Measurements from ENCODE around the gene KLHDC4. TPM values are rescaled to one million over a fixed set of nuclear protein-coding genes. Genes with fewer than 3 reads are reported as not detected.

The KLHDC4 gene
- total and polyA plus RNA-seq, 2 of the 4 experiments (the other 2 are of a cell fraction) = 13.6 to 19.0 TPM

DNA sequence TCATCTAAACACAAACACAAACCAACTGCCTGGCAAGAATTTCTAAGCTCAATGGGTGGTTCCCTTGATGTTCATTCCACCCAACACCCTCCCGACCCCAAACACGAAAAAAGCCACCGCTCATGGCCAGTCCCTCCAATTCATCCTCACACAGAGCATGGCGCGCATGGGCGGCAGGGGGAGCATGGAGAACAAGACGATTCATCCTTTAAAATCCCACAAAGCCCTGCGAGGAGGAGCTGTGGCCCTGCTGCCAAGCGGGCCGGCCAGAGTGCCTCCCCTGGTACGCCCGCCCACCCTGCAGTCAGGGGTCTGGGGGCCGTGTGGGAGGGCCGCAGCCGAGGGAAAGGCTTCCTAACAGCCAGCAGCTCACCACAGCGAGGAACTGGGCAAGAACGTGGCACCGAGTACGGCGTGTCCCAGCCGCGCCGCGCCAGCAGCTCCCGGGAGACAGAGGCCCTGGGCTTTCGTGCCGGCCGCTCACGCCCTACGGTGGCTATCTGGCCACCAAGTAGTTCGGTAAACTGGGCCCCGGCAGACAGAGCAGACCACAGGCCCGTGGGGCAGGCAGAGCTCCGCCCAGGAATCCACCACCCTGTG is 60.9 kb downstream of the KLHDC4 start:
- Histone ChIP-seq H3K23ac (ENCODE audit: low read depth, low read length) (no peak overlapping the region), H3K9me1 (ENCODE audit: insufficient read depth, low read length) (no peaks in the 10 kb centered on the region), H2BK120ac (ENCODE audit: low read depth, low read length) (no peak overlapping the region), H3K4ac (ENCODE audit: low read depth, low read length) (no peak overlapping the region), H3K36me3 (ENCODE audit: control insufficient read depth, insufficient read depth, low read length) (peaks cover 19% of the 10 kb centered on the region), H4K5ac (ENCODE audit: low read depth, low read length) (no peak overlapping the region), H2BK5ac (ENCODE audit: low read depth, low read length, poor library complexity, severe bottlenecking) (no peak overlapping the region), H3K4me1 (ENCODE audit: control insufficient read depth, insufficient read depth, low read length) (no peaks in the 10 kb centered on the region), H3K9ac (ENCODE audit: low read depth, low read length) (no peak overlapping the region), H2AK9ac (replicated peaks; ENCODE audit: low read depth, low read length, poor library complexity) (no peak overlapping the region), H2AK5ac (ENCODE audit: low read depth, low read length) (no peak overlapping the region), H3K4me2 (ENCODE audit: low read depth, low read length) (no peak overlapping the region), H2AFZ (replicated peaks; ENCODE audit: low read length, poor library complexity) (no peak overlapping the region), H3K79me1 (ENCODE audit: low read depth in 1 of 2, low read length in 2 of 2) (no peaks in the 10 kb centered on the region), H4K91ac (ENCODE audit: insufficient read depth, low read depth, low read length) (no peak overlapping the region), H3K56ac (ENCODE audit: extremely low read depth, insufficient read depth, low read length) (no peak overlapping the region), H4K8ac (ENCODE audit: low read depth in 2 of 2, low read length in 2 of 2) (no peak overlapping the region), H2BK15ac (ENCODE audit: low read depth, low read length) (no peak overlapping the region), H3K27me3 (ENCODE audit: control insufficient read depth, insufficient read depth, low read length) (no peaks in the 10 kb centered on the region), H2BK20ac (ENCODE audit: low read depth, low read length) (no peak overlapping the region), H3K18ac (ENCODE audit: low read depth, low read length) (no peak overlapping the region), H4K20me1 (ENCODE audit: insufficient read depth, low read length) (no peaks in the 10 kb centered on the region; the same call in none of the 2 replicates), H3K27ac (ENCODE audit: insufficient read depth, low read length) (no peak overlapping the region), H3K9me3 (ENCODE audit: control insufficient read depth, insufficient read depth, low read length) (no peaks in the 10 kb centered on the region), H3K14ac (replicated peaks; ENCODE audit: low read depth, low read length) (no peak overlapping the region), H3K4me3 (ENCODE audit: insufficient read depth, low read depth, low read length) (no peak overlapping the region)
- intact Hi-C loops (cut with micrococcal nuclease) = no loop called here
- WGBS, 2 experiments (ENCODE audit: extremely low coverage in 2 of 2, insufficient read length in 1 of 2) = 95% methylated on average over 27 of the region's 34 CpGs; no CpG with 5 or more reads in 1 of the 2 experiments
- TF ChIP-seq, protein P1, sequence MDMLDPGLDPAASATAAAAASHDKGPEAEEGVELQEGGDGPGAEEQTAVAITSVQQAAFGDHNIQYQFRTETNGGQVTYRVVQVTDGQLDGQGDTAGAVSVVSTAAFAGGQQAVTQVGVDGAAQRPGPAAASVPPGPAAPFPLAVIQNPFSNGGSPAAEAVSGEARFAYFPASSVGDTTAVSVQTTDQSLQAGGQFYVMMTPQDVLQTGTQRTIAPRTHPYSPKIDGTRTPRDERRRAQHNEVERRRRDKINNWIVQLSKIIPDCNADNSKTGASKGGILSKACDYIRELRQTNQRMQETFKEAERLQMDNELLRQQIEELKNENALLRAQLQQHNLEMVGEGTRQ (IDR thresholded peaks at IDR 0.05; ENCODE audit: low read depth, low read length) = no peak
- TF ChIP-seq MXI1 (IDR thresholded peaks at IDR 0.05; ENCODE audit: borderline replicate concordance, low read depth, low read length) = no peak
- no peak for TF ChIP-seq FOS (IDR thresholded peaks at IDR 0.05; ENCODE audit: low read depth, low read length)
- TF ChIP-seq CHD1 (IDR thresholded peaks at IDR 0.05; ENCODE audit: low read depth, low read length) = no peak
- TF ChIP-seq, protein P2, sequence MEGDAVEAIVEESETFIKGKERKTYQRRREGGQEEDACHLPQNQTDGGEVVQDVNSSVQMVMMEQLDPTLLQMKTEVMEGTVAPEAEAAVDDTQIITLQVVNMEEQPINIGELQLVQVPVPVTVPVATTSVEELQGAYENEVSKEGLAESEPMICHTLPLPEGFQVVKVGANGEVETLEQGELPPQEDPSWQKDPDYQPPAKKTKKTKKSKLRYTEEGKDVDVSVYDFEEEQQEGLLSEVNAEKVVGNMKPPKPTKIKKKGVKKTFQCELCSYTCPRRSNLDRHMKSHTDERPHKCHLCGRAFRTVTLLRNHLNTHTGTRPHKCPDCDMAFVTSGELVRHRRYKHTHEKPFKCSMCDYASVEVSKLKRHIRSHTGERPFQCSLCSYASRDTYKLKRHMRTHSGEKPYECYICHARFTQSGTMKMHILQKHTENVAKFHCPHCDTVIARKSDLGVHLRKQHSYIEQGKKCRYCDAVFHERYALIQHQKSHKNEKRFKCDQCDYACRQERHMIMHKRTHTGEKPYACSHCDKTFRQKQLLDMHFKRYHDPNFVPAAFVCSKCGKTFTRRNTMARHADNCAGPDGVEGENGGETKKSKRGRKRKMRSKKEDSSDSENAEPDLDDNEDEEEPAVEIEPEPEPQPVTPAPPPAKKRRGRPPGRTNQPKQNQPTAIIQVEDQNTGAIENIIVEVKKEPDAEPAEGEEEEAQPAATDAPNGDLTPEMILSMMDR (conservative IDR thresholded peaks at IDR 0.05; ENCODE audit: low read depth, low read length) = no peak
- no peak for TF ChIP-seq RAD21 (IDR thresholded peaks at IDR 0.05; ENCODE audit: low read length)
- TF ChIP-seq BHLHE40 (IDR thresholded peaks at IDR 0.05; ENCODE audit: low read depth, low read length) = no peak
- no peak for TF ChIP-seq RCOR1 (IDR thresholded peaks at IDR 0.05; ENCODE audit: insufficient replicate concordance, low read length)
- TF ChIP-seq NFE2L2 (IDR thresholded peaks at IDR 0.05; ENCODE audit: low read depth, low read length) = no peak
- TF ChIP-seq, protein P3, sequence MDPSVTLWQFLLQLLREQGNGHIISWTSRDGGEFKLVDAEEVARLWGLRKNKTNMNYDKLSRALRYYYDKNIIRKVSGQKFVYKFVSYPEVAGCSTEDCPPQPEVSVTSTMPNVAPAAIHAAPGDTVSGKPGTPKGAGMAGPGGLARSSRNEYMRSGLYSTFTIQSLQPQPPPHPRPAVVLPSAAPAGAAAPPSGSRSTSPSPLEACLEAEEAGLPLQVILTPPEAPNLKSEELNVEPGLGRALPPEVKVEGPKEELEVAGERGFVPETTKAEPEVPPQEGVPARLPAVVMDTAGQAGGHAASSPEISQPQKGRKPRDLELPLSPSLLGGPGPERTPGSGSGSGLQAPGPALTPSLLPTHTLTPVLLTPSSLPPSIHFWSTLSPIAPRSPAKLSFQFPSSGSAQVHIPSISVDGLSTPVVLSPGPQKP (IDR thresholded peaks at IDR 0.05; ENCODE audit: borderline replicate concordance, low read depth, low read length) = no peak
- no peak for TF ChIP-seq CEBPB (IDR thresholded peaks at IDR 0.05; ENCODE audit: low read depth, low read length)
- TF ChIP-seq POLR2A (IDR thresholded peaks at IDR 0.05; ENCODE audit: low read depth, low read length) = no peak
- TF ChIP-seq RFX5 (IDR thresholded peaks at IDR 0.05; ENCODE audit: low read depth, low read length) = no peak
- no peak for TF ChIP-seq MAFK (IDR thresholded peaks at IDR 0.05; ENCODE audit: low read depth, low read length)
- no peak for TF ChIP-seq MAZ (IDR thresholded peaks at IDR 0.05; ENCODE audit: borderline replicate concordance, low read depth, low read length)
- DNase-seq (no peak), ATAC-seq (ENCODE audit: low read depth) (no peak)
- no TSS peak for BruUV-seq (replicated peaks)
- CTCF ChIA-PET = no interaction called here
- dilution Hi-C loops (cut with HindIII; ENCODE audit: low sequenced_read_pairs, unreplicated experiment) = no loop called here
- POLR2A ChIA-PET (ENCODE audit: unreplicated experiment) = no interaction called here
- in situ Hi-C loops (cut with MboI; ENCODE audit: low sequenced_read_pairs) = no loop called here

All from IMR-90 (cell line).